HepG2 (cell line): ENCODE measurements around the gene SETD1A. TPM values are rescaled to one million over a fixed set of nuclear protein-coding genes. Genes with fewer than 3 reads are reported as not detected.

Experiments used
- ARID3A ChIP-seq: IDR thresholded peaks from 2 replicates; pipeline ENCODE4 v1.6.1; 2012; ENCODE audit warnings: low read depth, low read length, improper control_type of control experiment
- FOXA3 ChIP-seq: IDR thresholded peaks from 2 replicates; pipeline ENCODE4 v1.6.1; 2016; ENCODE audit warnings: missing genetic modification reagents, missing compliant biosample characterization
- FOXK2 ChIP-seq: fragments of 450-650 bp; IDR thresholded peaks from 2 replicates; pipeline ENCODE4 v1.6.1; 2016
- GTF3A ChIP-seq: sonication (generic); formaldehyde crosslinking; conservative IDR thresholded peaks from 2 replicates; pipeline ENCODE4 v1.4.0; 2020; ENCODE audit warnings: mild to moderate bottlenecking, missing genetic modification reagents
- HDAC6 ChIP-seq: fragments of 200-600 bp; sonication (generic); IDR thresholded peaks from 2 replicates; pipeline ENCODE4 v1.7.0; 2017; ENCODE audit warnings: mild to moderate bottlenecking, antibody characterized with exemption, low read length, low read depth
- HHEX ChIP-seq: IDR thresholded peaks from 2 replicates; pipeline ENCODE4 v1.6.1; 2016; ENCODE audit warnings: control low read depth
- HIC2 ChIP-seq: sonication (generic); formaldehyde crosslinking; IDR thresholded peaks from 2 replicates; pipeline ENCODE4 v1.9.0; 2022; ENCODE audit warnings: low read depth, missing genetic modification reagents
- JDP2 ChIP-seq: sonication (generic); formaldehyde crosslinking; IDR thresholded peaks from 2 replicates; pipeline ENCODE4 v1.8.1; 2022; ENCODE audit warnings: missing genetic modification reagents, borderline replicate concordance
- KAT7 ChIP-seq: IDR thresholded peaks from 2 replicates; pipeline ENCODE4 v1.6.1; 2018; ENCODE audit warnings: borderline replicate concordance, missing compliant biosample characterization
- MTF1 ChIP-seq: sonication (generic); formaldehyde crosslinking; IDR thresholded peaks from 2 replicates; pipeline ENCODE4 v1.5.0; 2020; ENCODE audit warnings: missing genetic modification reagents
- NCOR1 ChIP-seq: fragments of 200-600 bp; sonication (generic); IDR thresholded peaks from 2 replicates; pipeline ENCODE4 v1.7.0; 2017; ENCODE audit warnings: antibody characterized with exemption, low read length, borderline replicate concordance
- NFATC3 ChIP-seq: sonication (generic); formaldehyde crosslinking; IDR thresholded peaks from 2 replicates; pipeline ENCODE4 v1.5.1; 2020; ENCODE audit warnings: mild to moderate bottlenecking, missing genetic modification reagents
- NFKB2 ChIP-seq: sonication (generic); formaldehyde crosslinking; IDR thresholded peaks from 2 replicates; pipeline ENCODE4 v1.4.0; 2020; ENCODE audit warnings: missing genetic modification reagents, borderline replicate concordance
- PAX8 ChIP-seq: sonication (generic); formaldehyde crosslinking; IDR thresholded peaks from 2 replicates; pipeline ENCODE4 v1.8.0; 2022; ENCODE audit warnings: mild to moderate bottlenecking, missing genetic modification reagents, borderline replicate concordance
- RFX3 ChIP-seq: IDR thresholded peaks from 2 replicates; pipeline ENCODE4 v1.6.1; 2016; ENCODE audit warnings: missing biosample characterization, missing genetic modification reagents
- SIX4 ChIP-seq: sonication (generic); formaldehyde crosslinking; IDR thresholded peaks from 2 replicates; pipeline ENCODE4 v1.4.0; 2020; ENCODE audit warnings: missing genetic modification reagents
- THRA ChIP-seq: sonication (generic); formaldehyde crosslinking; IDR thresholded peaks from 2 replicates; pipeline ENCODE4 v1.4.0; 2020; ENCODE audit warnings: missing genetic modification reagents, borderline replicate concordance
- THYN1 ChIP-seq: sonication (generic); formaldehyde crosslinking; IDR thresholded peaks from 2 replicates; pipeline ENCODE4 v1.8.1; 2023; ENCODE audit warnings: low read depth, mild to moderate bottlenecking, moderate library complexity, missing genetic modification reagents, borderline replicate concordance
- ZNF362 ChIP-seq: sonication (generic); formaldehyde crosslinking; IDR thresholded peaks from 2 replicates; pipeline ENCODE4 v1.4.0; 2020; ENCODE audit warnings: missing genetic modification reagents, mild to moderate bottlenecking, borderline replicate concordance
- ZNF597 ChIP-seq: sonication (generic); formaldehyde crosslinking; IDR thresholded peaks from 2 replicates; pipeline ENCODE4 v1.5.0; 2020; ENCODE audit warnings: missing genetic modification reagents
- ZNF737 ChIP-seq: sonication (generic); formaldehyde crosslinking; IDR thresholded peaks from 2 replicates; pipeline ENCODE4 v1.5.0; 2020; ENCODE audit warnings: missing genetic modification reagents, mild to moderate bottlenecking, borderline replicate concordance
- polyA plus RNA-seq, 8 experiments: library from polyadenylated mRNA; depleted of rRNA in 3 of 8; stranded (reverse) in 7 of 8; unstranded in 1 of 8; fragments of >200 nt; fragmentation: Illumina TruSeq in 4 of 8; extraction: Trizol in 4 of 8; gene quantifications; 2 replicates each; pipeline versions ENCODE4 v1.2.1 to v1.2.3, GENCODE V29; 2011 to 2016; ENCODE audit warnings: low read depth in 4 of 8, missing spikeins in 1 of 8, mixed read lengths in 1 of 8; ENCODE audit not compliant: insufficient read depth in 1 of 8
- total RNA-seq, 5 experiments: library from RNA; depleted of rRNA; stranded (reverse); fragments of >200 nt; fragmentation: Illumina TruSeq; extraction: Trizol; gene quantifications; 2 replicates each; pipeline ENCODE4 v1.2.3, GENCODE V29; 2016; ENCODE audit warnings: low read depth in 1 of 5

The SETD1A gene
- total and polyA plus RNA-seq, 2 of the 13 experiments (the other 11 are each of a cell fraction or from before 2014, with no cell fraction given), result 3.8 to 5.6 TPM

- no peak for TF ChIP-seq HIC2 (CRISPR knock-in tag)
- no peak for TF ChIP-seq FOXA3
- TF ChIP-seq JDP2 (CRISPR knock-in tag), result no peak; the same call in 1 of the 2 replicates
- TF ChIP-seq SIX4 (CRISPR knock-in tag), result no peak
- TF ChIP-seq HHEX, result no peak
- TF ChIP-seq FOXK2, result no peak
- no peak for TF ChIP-seq HDAC6
- TF ChIP-seq ZNF737 (CRISPR knock-in tag), result no peak
- TF ChIP-seq ZNF597 (CRISPR knock-in tag), result no peak
- no peak for TF ChIP-seq ARID3A
- TF ChIP-seq NCOR1, result no peak
- TF ChIP-seq THYN1 (CRISPR knock-in tag), result no peak
- no peak for TF ChIP-seq RFX3 (CRISPR knock-in tag)
- TF ChIP-seq MTF1 (CRISPR knock-in tag), result peak; percentile 20; the same call in 1 of the 2 replicates
- no peak for TF ChIP-seq PAX8 (CRISPR knock-in tag)
- TF ChIP-seq GTF3A, result no peak
- peak; percentile 81; the same call in 1 of the 2 replicates for TF ChIP-seq NFKB2
- TF ChIP-seq THRA (CRISPR knock-in tag), result no peak
- no peak for TF ChIP-seq NFATC3
- no peak for TF ChIP-seq ZNF362
- TF ChIP-seq KAT7, result no peak
These were observed 8.6 kb upstream of the SETD1A start, which contains the start of gene ORAI3 (continued) for GRCh38 chr16:30948667-30949649.
